ENCODE measurements around the gene TPT1. TPM values are rescaled to one million over a fixed set of nuclear protein-coding genes. Genes with fewer than 3 reads are reported as not detected.

The TPT1 gene
- total and polyA plus RNA-seq, 2 donors (not counting 1 experiment from before 2014, with no cell fraction given) = 2,507 to 4,871 TPM

DNA sequence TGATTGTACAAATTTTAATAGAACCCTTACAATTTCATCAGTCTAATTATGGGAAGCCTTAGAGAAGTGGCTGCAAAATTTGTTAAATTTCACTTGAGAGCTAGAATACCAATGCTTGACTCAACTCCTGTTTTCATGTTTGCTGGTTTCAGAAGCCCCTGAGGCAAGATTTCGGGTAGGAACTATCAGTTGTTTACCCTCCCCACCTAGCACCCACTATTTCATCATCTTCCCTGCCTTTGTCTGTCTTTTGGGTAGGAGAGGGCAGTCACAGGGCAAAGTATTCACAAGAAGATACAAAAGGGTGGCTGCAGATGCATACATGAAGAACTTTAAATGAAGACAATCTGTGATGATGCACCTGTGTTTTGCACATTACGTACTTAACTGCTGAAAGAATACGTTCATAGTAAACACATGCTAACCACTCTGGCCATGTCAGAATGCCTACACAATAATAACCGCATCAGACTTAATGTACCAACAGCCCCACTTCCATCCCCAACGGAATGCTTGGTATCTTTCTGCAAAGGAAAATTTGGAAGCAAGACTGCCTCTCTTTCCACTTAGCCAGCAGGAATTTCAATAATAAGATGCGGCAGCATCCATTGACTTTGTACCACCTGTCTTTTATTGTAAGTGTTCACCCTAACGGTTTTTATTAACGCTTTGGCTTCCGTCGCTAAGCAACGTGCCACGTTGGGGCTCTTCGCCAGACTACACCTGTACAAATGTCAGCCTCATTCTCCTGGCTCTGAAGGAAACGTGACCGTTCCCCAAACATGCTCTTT is 30.4 kb downstream of the TPT1 start:
- H3K4me1 ChIP-seq (ENCODE audit: control insufficient read depth in 2 of 2, insufficient read depth in 2 of 2, low read length in 2 of 2) = peaks cover 11 to 16% of the 10 kb centered on the region in 2 donors
- ChIA-PET POLR2A (no interaction called here), CTCF (interaction anchor here (0.6 to 4.7 kb wide), 11 partner anchors 10 to 1402 kb away, joined by 3 to 97 read pairs (median 4); no protein-coding TSS in a partner anchor)
- peak overlapping the region; percentile 83 for H2AFZ ChIP-seq (ENCODE audit: insufficient read depth, low read depth, low read length, poor library complexity, severe bottlenecking)
- H3K9me3 Mint-ChIP-seq (ENCODE audit: insufficient read depth) = no peaks in the 10 kb centered on the region
- 35% methylated on average over 15 of the region's 15 CpGs for WGBS (ENCODE audit: insufficient coverage)
- H3K4me2 ChIP-seq (replicated peaks; ENCODE audit: low read depth, low read length, poor library complexity, severe bottlenecking) = peak overlapping the region; percentile 97
- no peaks in the 10 kb centered on the region for H3K79me2 ChIP-seq (ENCODE audit: control insufficient read depth, insufficient read depth, low read length)
- no peak overlapping the region for H3K27ac Mint-ChIP-seq
- no peaks in the 10 kb centered on the region for H3K9me3 ChIP-seq (ENCODE audit: control extremely low read depth in 1 of 3, control insufficient read depth in 2 of 3, insufficient read depth in 1 of 3, low read length in 2 of 3)
- H3K4me3 ChIP-seq (ENCODE audit: control extremely low read depth in 1 of 5, extremely low read depth in 1 of 5, insufficient read depth in 1 of 5, low read depth in 2 of 5, low read length in 4 of 5) = peak overlapping the region in 3 of 5 experiments; percentile 53 to 69 (median 57)
- TF ChIP-seq, protein P1, sequence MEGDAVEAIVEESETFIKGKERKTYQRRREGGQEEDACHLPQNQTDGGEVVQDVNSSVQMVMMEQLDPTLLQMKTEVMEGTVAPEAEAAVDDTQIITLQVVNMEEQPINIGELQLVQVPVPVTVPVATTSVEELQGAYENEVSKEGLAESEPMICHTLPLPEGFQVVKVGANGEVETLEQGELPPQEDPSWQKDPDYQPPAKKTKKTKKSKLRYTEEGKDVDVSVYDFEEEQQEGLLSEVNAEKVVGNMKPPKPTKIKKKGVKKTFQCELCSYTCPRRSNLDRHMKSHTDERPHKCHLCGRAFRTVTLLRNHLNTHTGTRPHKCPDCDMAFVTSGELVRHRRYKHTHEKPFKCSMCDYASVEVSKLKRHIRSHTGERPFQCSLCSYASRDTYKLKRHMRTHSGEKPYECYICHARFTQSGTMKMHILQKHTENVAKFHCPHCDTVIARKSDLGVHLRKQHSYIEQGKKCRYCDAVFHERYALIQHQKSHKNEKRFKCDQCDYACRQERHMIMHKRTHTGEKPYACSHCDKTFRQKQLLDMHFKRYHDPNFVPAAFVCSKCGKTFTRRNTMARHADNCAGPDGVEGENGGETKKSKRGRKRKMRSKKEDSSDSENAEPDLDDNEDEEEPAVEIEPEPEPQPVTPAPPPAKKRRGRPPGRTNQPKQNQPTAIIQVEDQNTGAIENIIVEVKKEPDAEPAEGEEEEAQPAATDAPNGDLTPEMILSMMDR (IDR thresholded peaks at IDR 0.05) = no peak
- TF ChIP-seq EZH2 (IDR thresholded peaks at IDR 0.05; ENCODE audit: borderline replicate concordance, insufficient read depth, low read depth, low read length, poor library complexity, severe bottlenecking) = no peak
- peak overlapping the region; percentile 84 for H3K4me3 Mint-ChIP-seq
- H3K27me3 Mint-ChIP-seq = peaks cover 34% of the 10 kb centered on the region
- intact Hi-C loops (cut with micrococcal nuclease) = loop anchor here (10.0 kb wide), 1 partner anchor 1056 kb away; no protein-coding TSS in a partner anchor
- H3K4me1 Mint-ChIP-seq = peaks cover 17% of the 10 kb centered on the region
- no peaks in the 10 kb centered on the region for H4K20me1 ChIP-seq (ENCODE audit: control insufficient read depth, insufficient read depth, low read length, poor library complexity, severe bottlenecking)
- peaks cover 0 to 21% (median 13%) of the 10 kb centered on the region in 4 experiments for H3K27me3 ChIP-seq (replicated peaks in 1 of 4; ENCODE audit: control extremely low read depth in 1 of 4, control insufficient read depth in 3 of 4, insufficient read depth in 4 of 4, low read length in 3 of 4)
- peak overlapping the region; percentile 71 for H3K9ac ChIP-seq (ENCODE audit: low read length)
- no peak for DNase-seq
- no peak overlapping the region for H3K27ac ChIP-seq (ENCODE audit: low read length in 2 of 2)
- no peak for ATAC-seq (ENCODE audit: low read depth)
- H3K36me3 ChIP-seq (replicated peaks in 1 of 2; ENCODE audit: control extremely low read depth in 1 of 2, control insufficient read depth in 1 of 2, extremely low read depth in 1 of 2, insufficient read depth in 2 of 2, low read length in 1 of 2) = no peaks in the 10 kb centered on the region

DNA sequence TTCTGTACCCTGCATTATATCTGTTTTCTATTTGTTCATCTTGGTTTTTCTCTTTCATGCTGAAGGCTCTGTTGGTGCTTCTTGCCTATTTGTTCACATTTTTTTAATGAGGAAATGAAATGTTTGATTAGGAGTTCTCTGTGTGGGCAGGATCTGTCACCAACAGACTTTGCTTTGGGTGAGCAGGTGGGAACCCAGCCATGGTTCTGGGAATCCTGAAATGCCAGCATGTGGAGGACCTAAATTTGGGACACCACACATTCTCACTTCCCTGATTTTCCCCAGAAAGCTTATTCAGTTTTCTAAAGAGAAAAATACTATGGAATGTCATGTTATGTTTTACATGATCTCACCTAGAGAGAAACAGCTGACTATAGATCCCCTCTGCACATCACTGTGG is 34.0 kb downstream of the TPT1 start:
- no peaks in the 10 kb centered on the region for H4K20me1 ChIP-seq (ENCODE audit: control insufficient read depth, insufficient read depth, low read length, poor library complexity, severe bottlenecking)
- CTCF ChIA-PET = interaction anchor here (2.1 to 4.7 kb wide), 2 partner anchors 17 to 258 kb away, joined by 6 to 97 read pairs; no protein-coding TSS in a partner anchor
- TF ChIP-seq, protein P1 (IDR thresholded peaks at IDR 0.05) = no peak
- no peak for TF ChIP-seq EZH2 (IDR thresholded peaks at IDR 0.05; ENCODE audit: borderline replicate concordance, insufficient read depth, low read depth, low read length, poor library complexity, severe bottlenecking)
- no peaks in the 10 kb centered on the region for H3K36me3 ChIP-seq (replicated peaks in 1 of 2; ENCODE audit: control extremely low read depth in 1 of 2, control insufficient read depth in 1 of 2, extremely low read depth in 1 of 2, insufficient read depth in 2 of 2, low read length in 1 of 2)
- H3K27ac ChIP-seq (ENCODE audit: low read length in 2 of 2) = no peak overlapping the region
- POLR2A ChIA-PET = no interaction called here
- peaks cover 11 to 15% of the 10 kb centered on the region in 2 donors for H3K4me1 ChIP-seq (ENCODE audit: control insufficient read depth in 2 of 2, insufficient read depth in 2 of 2, low read length in 2 of 2)
- H3K4me3 Mint-ChIP-seq = no peak overlapping the region
- no peak overlapping the region for H3K27ac Mint-ChIP-seq
- H3K9me3 Mint-ChIP-seq (ENCODE audit: insufficient read depth) = no peaks in the 10 kb centered on the region
- H3K9ac ChIP-seq (ENCODE audit: low read length) = no peak overlapping the region
- ATAC-seq (ENCODE audit: low read depth) (no peak), DNase-seq (no peak)
- H3K9me3 ChIP-seq (ENCODE audit: control extremely low read depth in 1 of 3, control insufficient read depth in 2 of 3, insufficient read depth in 1 of 3, low read length in 2 of 3) = peaks cover 0 to under 1% (median 0%) of the 10 kb centered on the region in 3 donors
- H2AFZ ChIP-seq (ENCODE audit: insufficient read depth, low read depth, low read length, poor library complexity, severe bottlenecking) = no peak overlapping the region
- intact Hi-C loops (cut with micrococcal nuclease) = loop anchor here (5.0 to 10.0 kb wide), 2 partner anchors 182 to 1400 kb away; partner anchors contain the start of gene GTF2F2
- H3K4me1 Mint-ChIP-seq = peaks cover 17% of the 10 kb centered on the region
- H3K27me3 ChIP-seq (replicated peaks in 1 of 4; ENCODE audit: control extremely low read depth in 1 of 4, control insufficient read depth in 3 of 4, insufficient read depth in 4 of 4, low read length in 3 of 4) = peaks cover 0 to 20% (median 12%) of the 10 kb centered on the region in 4 experiments
- peaks cover 36% of the 10 kb centered on the region for H3K27me3 Mint-ChIP-seq
- no peaks in the 10 kb centered on the region for H3K79me2 ChIP-seq (ENCODE audit: control insufficient read depth, insufficient read depth, low read length)
- no peak overlapping the region for H3K4me3 ChIP-seq (ENCODE audit: control extremely low read depth in 1 of 5, extremely low read depth in 1 of 5, insufficient read depth in 1 of 5, low read depth in 2 of 5, low read length in 4 of 5)
- no peak overlapping the region for H3K4me2 ChIP-seq (replicated peaks; ENCODE audit: low read depth, low read length, poor library complexity, severe bottlenecking)
